DOHH2 (cell line): ENCODE data around the gene ZNF674.

Experiments
- EZH2phosphoT487 ChIP-seq: fragments of 200-600 bp; sonication (generic); IDR thresholded peaks from 2 replicates; pipeline ENCODE4 v1.6.1; 2017; ENCODE audit warnings: borderline replicate concordance, mild to moderate bottlenecking, antibody characterized with exemption, low read length, moderate library complexity, mixed read lengths
- TF ChIP-seq, protein P1 (sequence below): fragments of 200-600 bp; sonication (generic); IDR thresholded peaks from one replicate; pipeline ENCODE4 v1.5.1; 2014; ENCODE audit warnings: antibody characterized with exemption, mild to moderate bottlenecking, low read depth, low read length; ENCODE audit not compliant: poor library complexity, severe bottlenecking

- TF ChIP-seq, protein P1, sequence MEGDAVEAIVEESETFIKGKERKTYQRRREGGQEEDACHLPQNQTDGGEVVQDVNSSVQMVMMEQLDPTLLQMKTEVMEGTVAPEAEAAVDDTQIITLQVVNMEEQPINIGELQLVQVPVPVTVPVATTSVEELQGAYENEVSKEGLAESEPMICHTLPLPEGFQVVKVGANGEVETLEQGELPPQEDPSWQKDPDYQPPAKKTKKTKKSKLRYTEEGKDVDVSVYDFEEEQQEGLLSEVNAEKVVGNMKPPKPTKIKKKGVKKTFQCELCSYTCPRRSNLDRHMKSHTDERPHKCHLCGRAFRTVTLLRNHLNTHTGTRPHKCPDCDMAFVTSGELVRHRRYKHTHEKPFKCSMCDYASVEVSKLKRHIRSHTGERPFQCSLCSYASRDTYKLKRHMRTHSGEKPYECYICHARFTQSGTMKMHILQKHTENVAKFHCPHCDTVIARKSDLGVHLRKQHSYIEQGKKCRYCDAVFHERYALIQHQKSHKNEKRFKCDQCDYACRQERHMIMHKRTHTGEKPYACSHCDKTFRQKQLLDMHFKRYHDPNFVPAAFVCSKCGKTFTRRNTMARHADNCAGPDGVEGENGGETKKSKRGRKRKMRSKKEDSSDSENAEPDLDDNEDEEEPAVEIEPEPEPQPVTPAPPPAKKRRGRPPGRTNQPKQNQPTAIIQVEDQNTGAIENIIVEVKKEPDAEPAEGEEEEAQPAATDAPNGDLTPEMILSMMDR: peak; percentile 15
- TF ChIP-seq EZH2phosphoT487: no peak
These were observed 27.2 kb upstream of the ZNF674 start for GRCh38 chrX:46572340-46572936.
